Measurements from ENCODE around the gene POLDIP2. TPM values are rescaled to one million over a fixed set of nuclear protein-coding genes. Genes with fewer than 3 reads are reported as not detected.

POLDIP2 gene
- total and polyA plus RNA-seq, 2 of the 4 experiments (the other 2 are of a cell fraction), result 66.7 to 77.8 TPM

- ATAC-seq (ENCODE audit: low read depth) (peak; percentile 79), DNase-seq (peak; percentile 90)
- H4K20me1 ChIP-seq (ENCODE audit: insufficient read depth, low read length), result peaks cover 13% of the 10 kb centered on the region
- TSS peak; percentile 84 for BruUV-seq (replicated peaks)
- TF ChIP-seq ELK1 (IDR thresholded peaks at IDR 0.05; ENCODE audit: borderline replicate concordance, low read depth, low read length) (no peak), RCOR1 (IDR thresholded peaks at IDR 0.05; ENCODE audit: insufficient replicate concordance, low read length) (no peak), FOS (IDR thresholded peaks at IDR 0.05; ENCODE audit: low read depth, low read length) (peak; percentile 47; the same call in 1 of the 2 replicates)
- peak overlapping the region; percentile 88 for H3K4ac ChIP-seq (ENCODE audit: low read depth, low read length)
- peak overlapping the region; percentile 38; the same call in 1 of the 2 replicates for H4K91ac ChIP-seq (ENCODE audit: insufficient read depth, low read depth, low read length)
- peaks cover 16% of the 10 kb centered on the region for H3K4me1 ChIP-seq (ENCODE audit: control insufficient read depth, insufficient read depth, low read length)
- no peak overlapping the region for H3K4me3 ChIP-seq (ENCODE audit: insufficient read depth, low read depth, low read length)
- H3K9me3 ChIP-seq (ENCODE audit: control insufficient read depth, insufficient read depth, low read length), result no peaks in the 10 kb centered on the region
- H2AK9ac ChIP-seq (replicated peaks; ENCODE audit: low read depth, low read length, poor library complexity), result peak overlapping the region; percentile 59
- H2BK120ac ChIP-seq (ENCODE audit: low read depth, low read length), result peak overlapping the region; percentile 57
- H3K18ac ChIP-seq (ENCODE audit: low read depth, low read length), result no peak overlapping the region
- ChIA-PET POLR2A (ENCODE audit: unreplicated experiment) (interaction anchor here (0.6 to 2.8 kb wide), 3 partner anchors 10 to 183 kb away, joined by 8 to 11 read pairs (median 9); partner anchors contain the start of genes IFT20, POLDIP2 and TNFAIP1), CTCF (interaction anchor here (0.8 to 1.7 kb wide), 3 partner anchors 69 to 454 kb away, joined by 3 to 4 read pairs (median 3); partner anchors contain the start of gene LYRM9)
- dilution Hi-C loops (cut with HindIII; ENCODE audit: low sequenced_read_pairs, unreplicated experiment), result no loop called here
- no peak overlapping the region for H3K23ac ChIP-seq (ENCODE audit: low read depth, low read length)
- H3K9ac ChIP-seq (ENCODE audit: low read depth, low read length), result 0 out of 2 replicates have a peak overlapping the region, but pooled peaks have one; percentile 7
- peak overlapping the region in 1 of 2 experiments; percentile 68; a peak in 2 of 4 replicates for H4K8ac ChIP-seq (ENCODE audit: low read depth in 2 of 2, low read length in 2 of 2)
- in situ Hi-C loops (cut with MboI; ENCODE audit: low sequenced_read_pairs), result loop anchor here (25.0 kb wide), 1 partner anchor 810 kb away; no protein-coding TSS in a partner anchor
- 0 out of 2 replicates have a peak overlapping the region, but pooled peaks have one; percentile 2 for H3K56ac ChIP-seq (ENCODE audit: extremely low read depth, insufficient read depth, low read length)
- WGBS, 2 experiments (ENCODE audit: extremely low coverage in 2 of 2, insufficient read length in 1 of 2), result 83% methylated on average over 5 of the region's 8 CpGs; no CpG with 5 or more reads in 1 of the 2 experiments
- peaks cover 79% of the 10 kb centered on the region for H3K36me3 ChIP-seq (ENCODE audit: control insufficient read depth, insufficient read depth, low read length)
- no peak overlapping the region for H2BK15ac ChIP-seq (ENCODE audit: low read depth, low read length)
- peak overlapping the region; percentile 67 for H3K27ac ChIP-seq (ENCODE audit: insufficient read depth, low read length)
- peak overlapping the region; percentile 79 for H2BK5ac ChIP-seq (ENCODE audit: low read depth, low read length, poor library complexity, severe bottlenecking)
- no peak overlapping the region for H4K5ac ChIP-seq (ENCODE audit: low read depth, low read length)
- H3K79me1 ChIP-seq (ENCODE audit: low read depth in 1 of 2, low read length in 2 of 2), result peaks cover 11 to 59% of the 10 kb centered on the region in 2 experiments
- peak overlapping the region; percentile 51 for H2BK20ac ChIP-seq (ENCODE audit: low read depth, low read length)
- intact Hi-C loops (cut with micrococcal nuclease), result loop anchor here (2.0 kb wide), 1 partner anchor 543 kb away; no protein-coding TSS in a partner anchor
- peak overlapping the region; percentile 29 for H2AFZ ChIP-seq (replicated peaks; ENCODE audit: low read length, poor library complexity)
- no peaks in the 10 kb centered on the region for H3K27me3 ChIP-seq (ENCODE audit: control insufficient read depth, insufficient read depth, low read length)
- peak overlapping the region; percentile 75; the same call in 1 of the 2 replicates for H2AK5ac ChIP-seq (ENCODE audit: low read depth, low read length)
- peaks cover 12% of the 10 kb centered on the region; the same call in 1 of the 2 replicates for H3K9me1 ChIP-seq (ENCODE audit: insufficient read depth, low read length)
- H3K4me2 ChIP-seq (ENCODE audit: low read depth, low read length), result no peak overlapping the region
- H3K14ac ChIP-seq (replicated peaks; ENCODE audit: low read depth, low read length), result peak overlapping the region; percentile 86; the same call in 1 of the 2 replicates
These were observed 10.0 kb downstream of the POLDIP2 start for GRCh38 chr17:28347261-28347891.

Measured in IMR-90 (cell line).